Activated CD4-positive, alpha-beta T cell treated with anti-CD3 and anti-CD28 coated beads, Interleukin-2, amount 10 ng/mL, durations not matched to agents 24 days and 14 days (primary cell): Measurements from ENCODE around the gene TPK1. TPM values are rescaled to one million over a fixed set of nuclear protein-coding genes. Genes with fewer than 3 reads are reported as not detected.

Source experiments
- DNase-seq: peaks from one replicate; pipeline ENCODE4 v3.0.0; 2022
- H3K27ac Mint-ChIP-seq: one replicate; pipeline ENCODE4 v1.8.0; 2022; ENCODE audit warnings: mild to moderate bottlenecking, mixed read lengths
- H3K27me3 Mint-ChIP-seq: one replicate; pipeline ENCODE4 v1.8.0; 2022; ENCODE audit warnings: mixed read lengths
- H3K36me3 Mint-ChIP-seq: one replicate; pipeline ENCODE4 v1.8.0; 2022; ENCODE audit warnings: low read depth, mild to moderate bottlenecking, mixed read lengths
- H3K4me1 Mint-ChIP-seq: one replicate; pipeline ENCODE4 v1.8.0; 2021; ENCODE audit warnings: mixed read lengths
- H3K4me3 Mint-ChIP-seq: one replicate; pipeline ENCODE4 v1.8.0; 2022; ENCODE audit warnings: mild to moderate bottlenecking, moderate library complexity, mixed read lengths
- H3K9me3 Mint-ChIP-seq: one replicate; pipeline ENCODE4 v1.8.0; 2021; ENCODE audit warnings: mixed read lengths
- intact Hi-C: fragments of 100-400 bp; cut with micrococcal nuclease; formaldehyde crosslinking; loops from one replicate; pipeline ENCODE4 v1.15.1; 2023
- total RNA-seq: library from RNA; stranded (reverse); gene quantifications from 2 replicates; pipeline ENCODE4 v1.2.3, GENCODE V29; 2022

Gene TPK1
- total RNA-seq, 1 donor from 2014 or later: 13.2 TPM

- H3K4me3 Mint-ChIP-seq: no peak overlapping the region
- no peak for DNase-seq
- intact Hi-C loops: no loop called here
- H3K27me3 Mint-ChIP-seq: peaks cover 22% of the 10 kb centered on the region
- H3K27ac Mint-ChIP-seq: no peak overlapping the region
- no peaks in the 10 kb centered on the region for H3K9me3 Mint-ChIP-seq
- no peaks in the 10 kb centered on the region for H3K36me3 Mint-ChIP-seq
- H3K4me1 Mint-ChIP-seq: no peaks in the 10 kb centered on the region
These were observed 425.4 kb downstream of the TPK1 start for GRCh38 chr7:144410441-144410840.

DNA sequence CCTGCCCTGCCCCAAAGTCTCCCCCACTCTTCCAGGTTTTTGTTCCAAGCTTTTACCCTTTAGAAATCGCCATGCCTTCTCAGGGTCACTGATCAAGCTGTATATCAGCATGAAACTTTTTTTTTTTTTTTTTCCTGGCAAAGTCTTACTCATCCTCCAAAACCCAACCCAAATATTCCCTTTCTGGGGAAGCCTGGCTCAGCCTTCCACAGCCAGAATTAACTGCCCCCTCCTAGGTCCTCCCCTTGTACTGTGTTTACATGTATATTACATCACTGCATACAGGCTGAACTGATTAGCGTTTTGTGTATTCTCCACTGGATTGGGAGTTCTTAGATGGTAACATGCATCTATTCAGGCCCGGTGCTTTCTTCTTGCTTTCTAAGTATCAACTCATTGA lies 427.7 kb downstream of the TPK1 start:
- no peak for DNase-seq
- H3K9me3 Mint-ChIP-seq: no peaks in the 10 kb centered on the region
- intact Hi-C loops: no loop called here
- no peak overlapping the region for H3K4me3 Mint-ChIP-seq
- peaks cover 13% of the 10 kb centered on the region for H3K27me3 Mint-ChIP-seq
- no peak overlapping the region for H3K27ac Mint-ChIP-seq
- H3K4me1 Mint-ChIP-seq: no peaks in the 10 kb centered on the region
- no peaks in the 10 kb centered on the region for H3K36me3 Mint-ChIP-seq

DNA sequence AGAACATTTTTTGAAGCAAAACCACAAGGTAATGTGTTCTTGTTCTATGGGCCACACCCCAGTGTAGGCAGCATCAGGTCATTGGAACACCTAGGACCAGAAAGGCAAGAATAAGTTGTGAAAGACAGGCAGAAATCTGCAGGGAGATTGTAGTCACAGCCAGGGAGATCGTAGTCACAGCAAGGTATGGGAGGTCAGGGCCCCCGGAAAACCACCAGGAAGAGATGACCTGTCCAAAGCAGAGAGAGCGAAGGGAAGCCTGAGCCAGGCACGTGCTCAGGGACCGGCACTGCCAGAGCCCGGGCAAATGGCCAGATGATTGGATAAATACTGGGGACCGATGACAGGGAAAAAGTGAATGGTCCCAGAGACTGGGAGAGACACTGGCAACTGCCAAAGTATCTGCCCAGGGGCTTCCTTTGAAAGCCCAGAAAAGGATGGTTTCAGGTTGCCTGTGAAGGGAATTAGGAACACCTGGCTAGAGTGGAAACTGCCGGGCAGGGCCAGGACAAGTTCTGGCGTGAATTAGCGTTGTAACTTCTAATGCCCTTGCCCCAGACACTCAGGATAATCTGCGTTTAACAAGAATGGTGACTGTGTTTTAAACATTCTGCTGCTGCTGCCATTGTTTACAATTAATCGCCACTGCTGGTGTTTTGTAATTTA lies 428.5 kb downstream of the TPK1 start:
- no peaks in the 10 kb centered on the region for H3K4me1 Mint-ChIP-seq
- H3K27me3 Mint-ChIP-seq: peaks cover 13% of the 10 kb centered on the region
- H3K4me3 Mint-ChIP-seq: no peak overlapping the region
- H3K27ac Mint-ChIP-seq: no peak overlapping the region
- intact Hi-C loops: no loop called here
- DNase-seq: no peak
- H3K9me3 Mint-ChIP-seq: no peaks in the 10 kb centered on the region
- no peaks in the 10 kb centered on the region for H3K36me3 Mint-ChIP-seq

- no peak overlapping the region for H3K27ac Mint-ChIP-seq
- no peaks in the 10 kb centered on the region for H3K36me3 Mint-ChIP-seq
- intact Hi-C loops: no loop called here
- H3K4me1 Mint-ChIP-seq: no peaks in the 10 kb centered on the region
- H3K4me3 Mint-ChIP-seq: no peak overlapping the region
- DNase-seq: no peak
- peaks cover 10% of the 10 kb centered on the region for H3K27me3 Mint-ChIP-seq
- no peaks in the 10 kb centered on the region for H3K9me3 Mint-ChIP-seq
These were observed 430.9 kb downstream of the TPK1 start for GRCh38 chr7:144404946-144405345.

- no peak for DNase-seq
- no peak within 1 kb of the TSS for H3K4me3 Mint-ChIP-seq
- H3K4me1 Mint-ChIP-seq: no peaks in the 10 kb centered on the region
- intact Hi-C loops: no loop called here
- H3K9me3 Mint-ChIP-seq: no peaks in the 10 kb centered on the region
- H3K36me3 Mint-ChIP-seq: no peaks in the 10 kb centered on the region
- peaks cover 6% of the 10 kb centered on the region for H3K27me3 Mint-ChIP-seq
- H3K27ac Mint-ChIP-seq: no peak within 1 kb of the TSS
These were observed 432.2 kb downstream of the TPK1 start, which contains the start of gene NOBOX for GRCh38 chr7:144403649-144404061. TSS of gene NOBOX (minus strand) at chr7:144403693.

GRCh38 chr7:144403102-144403501 lies 432.8 kb downstream of the TPK1 start:
- H3K4me1 Mint-ChIP-seq: no peaks in the 10 kb centered on the region
- no peaks in the 10 kb centered on the region for H3K36me3 Mint-ChIP-seq
- intact Hi-C loops: no loop called here

More at GRCh38 chr7:144403102-144403501, 432.8 kb downstream of the TPK1 start:
- no peak overlapping the region for H3K27ac Mint-ChIP-seq
- H3K9me3 Mint-ChIP-seq: no peaks in the 10 kb centered on the region
- DNase-seq: no peak
- peaks cover 4% of the 10 kb centered on the region for H3K27me3 Mint-ChIP-seq
- no peak overlapping the region for H3K4me3 Mint-ChIP-seq
